Lower lobe of right lung (tissue), 2 donors: ENCODE results near the gene CS. TPM values are rescaled to one million over a fixed set of nuclear protein-coding genes. Genes with fewer than 3 reads are reported as not detected.

ENCODE experiments used
- ATAC-seq, 2 donors: fragments of 200-7000 bp; cut with Tn5 transposase; one replicate each; pipeline ENCODE4 v1.9.1; 2020 to 2022; ENCODE audit warnings: mild to moderate bottlenecking in 2 of 2, moderate library complexity in 2 of 2
- DNase-seq: peaks from one replicate; pipeline ENCODE4 v3.0.0-alpha.2; 2020
- H3K27ac ChIP-seq: fragments of 200-600 bp; one replicate; pipeline ENCODE4 v1.8.0; 2022
- H3K27me3 ChIP-seq: fragments of 200-600 bp; one replicate; pipeline ENCODE4 v1.8.0; 2022; ENCODE audit warnings: low read depth
- H3K36me3 ChIP-seq: fragments of 200-600 bp; one replicate; pipeline ENCODE4 v1.8.0; 2022; ENCODE audit warnings: mild to moderate bottlenecking
- H3K4me1 ChIP-seq: fragments of 200-600 bp; one replicate; pipeline ENCODE4 v1.8.0; 2022
- H3K4me3 ChIP-seq: fragments of 200-600 bp; one replicate; pipeline ENCODE4 v1.8.0; 2022; ENCODE audit warnings: mild to moderate bottlenecking
- H3K9me3 ChIP-seq: fragments of 200-600 bp; one replicate; pipeline ENCODE4 v1.8.0; 2022
- intact Hi-C: fragments of 100-400 bp; cut with DNase I; formaldehyde crosslinking; loops from one replicate; pipeline ENCODE4 v1.11.0; 2022
- total RNA-seq: library from RNA; stranded (reverse); fragmentation: NEBNext Ultra II Directional; extraction: Animal tissue kit (Norgen Biotek cat#: 25700); gene quantifications from one replicate; pipeline ENCODE4 v1.2.1, GENCODE V29; 2021
- TF ChIP-seq, protein P1 (sequence below): fragments of 200-600 bp; IDR thresholded peaks from one replicate; pipeline ENCODE4 v1.8.0; 2022; ENCODE audit warnings: antibody characterized with exemption, mild to moderate bottlenecking
- donor health status: DM: no; HTN: yes; CAD: no; lungs with severe emphysema.

The CS gene
- total RNA-seq, 1 donor from 2014 or later: 175 TPM

DNA sequence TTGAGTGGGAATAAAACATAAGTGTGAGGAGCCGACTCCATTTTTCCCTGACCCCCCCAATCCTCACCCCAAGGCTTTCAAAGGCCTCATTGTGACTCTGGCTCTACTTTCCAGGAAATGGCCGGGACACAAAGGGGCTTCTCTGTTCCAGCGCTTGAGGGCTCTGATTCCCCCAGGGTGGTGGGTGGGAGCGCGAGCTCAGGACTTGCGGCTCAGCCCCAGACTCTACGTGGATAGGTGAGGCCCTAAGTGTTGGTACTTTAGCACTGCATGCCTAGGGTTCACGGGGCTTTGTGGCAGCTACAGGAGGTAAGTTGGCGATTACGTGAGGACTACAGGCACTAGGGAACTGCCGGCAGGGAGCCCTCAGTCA lies 15.1 kb upstream of the CS start:
- DNase-seq: no peak
- Histone ChIP-seq H3K36me3 (peaks cover 62% of the 10 kb centered on the region), H3K9me3 (no peaks in the 10 kb centered on the region), H3K4me1 (peaks cover 15% of the 10 kb centered on the region), H3K27me3 (no peaks in the 10 kb centered on the region), H3K27ac (peak overlapping the region; percentile 91), H3K4me3 (peak overlapping the region; percentile 96)
- ATAC-seq: peak in 1 of 2 donors; percentile 0
- TF ChIP-seq, protein P1, sequence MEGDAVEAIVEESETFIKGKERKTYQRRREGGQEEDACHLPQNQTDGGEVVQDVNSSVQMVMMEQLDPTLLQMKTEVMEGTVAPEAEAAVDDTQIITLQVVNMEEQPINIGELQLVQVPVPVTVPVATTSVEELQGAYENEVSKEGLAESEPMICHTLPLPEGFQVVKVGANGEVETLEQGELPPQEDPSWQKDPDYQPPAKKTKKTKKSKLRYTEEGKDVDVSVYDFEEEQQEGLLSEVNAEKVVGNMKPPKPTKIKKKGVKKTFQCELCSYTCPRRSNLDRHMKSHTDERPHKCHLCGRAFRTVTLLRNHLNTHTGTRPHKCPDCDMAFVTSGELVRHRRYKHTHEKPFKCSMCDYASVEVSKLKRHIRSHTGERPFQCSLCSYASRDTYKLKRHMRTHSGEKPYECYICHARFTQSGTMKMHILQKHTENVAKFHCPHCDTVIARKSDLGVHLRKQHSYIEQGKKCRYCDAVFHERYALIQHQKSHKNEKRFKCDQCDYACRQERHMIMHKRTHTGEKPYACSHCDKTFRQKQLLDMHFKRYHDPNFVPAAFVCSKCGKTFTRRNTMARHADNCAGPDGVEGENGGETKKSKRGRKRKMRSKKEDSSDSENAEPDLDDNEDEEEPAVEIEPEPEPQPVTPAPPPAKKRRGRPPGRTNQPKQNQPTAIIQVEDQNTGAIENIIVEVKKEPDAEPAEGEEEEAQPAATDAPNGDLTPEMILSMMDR: no peak
- intact Hi-C loops: no loop called here

DNA sequence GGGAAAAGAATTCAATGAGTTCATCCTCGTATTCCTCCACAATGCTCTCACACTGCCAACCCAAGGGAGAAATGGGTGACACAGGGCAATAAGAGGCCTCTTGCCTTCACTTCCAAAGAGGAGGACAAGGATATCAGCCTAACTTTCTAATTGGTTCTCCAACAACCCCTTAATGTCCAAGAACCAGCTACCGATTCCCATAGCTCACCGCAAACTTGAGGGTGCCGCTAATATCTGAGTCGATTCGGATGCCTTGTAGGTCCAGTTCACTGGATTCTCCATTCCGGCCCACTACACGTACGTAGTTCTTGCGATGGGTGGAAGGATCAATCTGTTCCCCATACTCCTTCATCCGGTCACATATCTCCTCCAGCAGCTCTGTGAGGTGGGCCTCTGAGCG lies 10.9 kb upstream of the CS start:
- intact Hi-C loops: no loop called here
- Histone ChIP-seq H3K27ac (no peak overlapping the region), H3K9me3 (no peaks in the 10 kb centered on the region), H3K4me1 (peaks cover 9% of the 10 kb centered on the region), H3K27me3 (no peaks in the 10 kb centered on the region), H3K36me3 (peaks cover 75% of the 10 kb centered on the region), H3K4me3 (no peak overlapping the region)
- DNase-seq: no peak
- TF ChIP-seq, protein P1: no peak
- no peak for ATAC-seq

DNA sequence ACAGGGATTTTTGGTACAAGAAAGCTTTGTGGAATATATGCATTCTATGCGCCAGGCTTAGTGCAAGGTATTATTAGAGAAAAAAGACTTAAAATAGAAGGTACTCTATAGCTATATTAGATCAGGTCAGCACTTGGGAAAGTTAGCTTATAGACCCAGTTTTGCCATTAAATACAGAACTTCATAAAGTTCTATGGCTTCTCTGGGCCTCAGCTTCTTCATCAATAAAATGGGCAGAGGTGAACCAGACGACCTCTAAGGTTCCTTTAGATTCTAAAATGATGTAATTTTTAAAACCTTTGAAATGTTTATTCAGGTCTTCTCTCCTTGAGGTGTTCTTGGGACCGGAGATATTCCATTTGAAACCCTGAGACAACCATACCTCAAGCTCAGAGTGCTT lies 8.6 kb upstream of the CS start:
- H3K4me1 ChIP-seq: no peaks in the 10 kb centered on the region
- H3K9me3 ChIP-seq: no peaks in the 10 kb centered on the region
- ATAC-seq (no peak), DNase-seq (no peak)
- no peaks in the 10 kb centered on the region for H3K27me3 ChIP-seq
- H3K36me3 ChIP-seq: peaks cover 85% of the 10 kb centered on the region
- intact Hi-C loops: no loop called here
- TF ChIP-seq, protein P1: no peak
- no peak overlapping the region for H3K27ac ChIP-seq
- no peak overlapping the region for H3K4me3 ChIP-seq

DNA sequence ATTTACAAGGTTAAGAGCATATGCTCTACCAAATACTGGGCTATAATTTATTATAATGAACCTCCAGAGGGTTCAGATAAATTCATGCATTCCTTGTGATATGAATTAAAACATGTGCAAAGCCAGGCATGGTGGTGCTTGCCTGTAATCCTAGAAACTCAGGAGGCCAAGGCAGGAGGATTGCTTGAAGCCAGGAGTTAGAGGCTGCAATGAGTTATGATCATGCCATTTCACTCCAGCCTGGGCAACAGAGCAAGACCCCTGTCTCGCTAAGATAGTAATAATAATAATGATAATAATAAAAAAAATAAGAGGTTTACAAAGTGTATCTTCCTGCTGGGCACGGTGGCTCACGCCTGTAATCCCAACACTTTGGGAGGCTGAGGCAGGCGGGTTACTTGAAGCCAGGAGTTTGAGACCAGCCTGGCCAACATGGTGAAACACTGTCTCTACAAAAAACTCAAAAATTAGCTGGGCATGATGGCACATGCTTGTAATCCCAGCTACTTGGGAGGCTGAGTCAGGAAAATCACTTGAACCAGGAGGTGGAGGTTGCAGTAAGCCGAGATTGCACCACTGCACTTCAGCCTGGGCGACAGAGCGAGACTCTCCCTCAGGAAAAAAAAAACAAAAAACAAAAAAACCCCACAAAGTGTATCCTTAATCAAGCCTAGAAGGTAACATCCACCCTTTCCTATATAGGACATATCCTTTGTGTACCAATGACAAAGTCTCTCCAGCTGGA lies 7.3 kb upstream of the CS start:
- intact Hi-C loops: no loop called here
- H3K27me3 ChIP-seq: no peaks in the 10 kb centered on the region
- H3K27ac ChIP-seq: no peak overlapping the region
- peaks cover 3% of the 10 kb centered on the region for H3K4me1 ChIP-seq
- peaks cover 76% of the 10 kb centered on the region for H3K36me3 ChIP-seq
- ATAC-seq (no peak), DNase-seq (no peak)
- no peak overlapping the region for H3K4me3 ChIP-seq
- no peaks in the 10 kb centered on the region for H3K9me3 ChIP-seq
- TF ChIP-seq, protein P1: no peak

DNA sequence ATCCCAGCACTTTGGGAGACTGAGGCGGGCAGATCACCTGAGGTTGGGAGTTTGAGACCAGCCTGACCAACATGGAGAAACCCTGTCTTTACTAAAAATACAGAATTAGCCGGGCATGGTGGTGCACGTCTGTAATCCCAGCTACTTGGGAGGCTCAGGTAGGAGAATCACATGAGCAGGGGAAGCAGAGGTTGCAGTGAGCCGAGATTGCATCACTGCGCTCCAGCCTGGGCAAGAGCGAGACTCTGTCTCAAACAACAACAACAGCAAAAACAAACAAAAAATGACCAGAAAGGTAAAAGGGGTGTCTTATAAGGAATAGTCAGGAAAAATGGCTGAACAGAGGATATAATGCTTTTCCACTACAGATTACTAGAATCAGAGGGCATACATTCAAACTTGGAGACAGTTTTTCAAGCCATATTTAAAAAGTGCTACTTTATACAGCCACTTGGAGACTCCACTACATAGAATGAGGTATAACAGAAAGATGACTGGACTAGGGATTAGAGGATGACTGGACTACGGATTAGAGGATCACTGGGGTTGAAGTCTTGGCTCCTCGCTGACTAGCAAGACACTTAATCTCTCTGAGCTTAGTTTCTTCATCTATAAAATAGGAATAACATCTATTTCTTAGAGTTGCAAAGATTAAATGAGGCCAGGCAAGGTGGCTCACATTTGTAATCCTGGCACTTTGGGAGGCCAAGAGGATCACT lies 4.9 kb upstream of the CS start:
- intact Hi-C loops: no loop called here
- Histone ChIP-seq H3K27ac (no peak overlapping the region), H3K36me3 (peaks cover 57% of the 10 kb centered on the region)

More for the DNA sequence above, 4.9 kb upstream of the CS start:
- no peaks in the 10 kb centered on the region for H3K9me3 ChIP-seq
- H3K4me1 ChIP-seq: peaks cover 21% of the 10 kb centered on the region
- TF ChIP-seq, protein P1: no peak
- H3K4me3 ChIP-seq: no peak overlapping the region
- no peak for DNase-seq
- no peak for ATAC-seq
- no peaks in the 10 kb centered on the region for H3K27me3 ChIP-seq
